GM12864 (cell line): Measurements from ENCODE around the gene SGCA.

Experiments
- DNase-seq: peaks from one replicate; pipeline ENCODE4 v3.0.0-alpha.2; 2011; ENCODE audit warnings: low read depth
- H3K4me3 ChIP-seq: 2 replicates; pipeline ENCODE4 v1.5.1; 2011; ENCODE audit warnings: mild to moderate bottlenecking, low read depth, low read length, control low read depth
- TF ChIP-seq, protein P1 (sequence below): IDR thresholded peaks from 2 replicates; pipeline ENCODE4 v1.5.1; 2011; ENCODE audit warnings: low read depth, mild to moderate bottlenecking, moderate library complexity, low read length, control low read depth, inconsistent platforms; ENCODE audit errors: missing control alignments

Gene SGCA

DNA sequence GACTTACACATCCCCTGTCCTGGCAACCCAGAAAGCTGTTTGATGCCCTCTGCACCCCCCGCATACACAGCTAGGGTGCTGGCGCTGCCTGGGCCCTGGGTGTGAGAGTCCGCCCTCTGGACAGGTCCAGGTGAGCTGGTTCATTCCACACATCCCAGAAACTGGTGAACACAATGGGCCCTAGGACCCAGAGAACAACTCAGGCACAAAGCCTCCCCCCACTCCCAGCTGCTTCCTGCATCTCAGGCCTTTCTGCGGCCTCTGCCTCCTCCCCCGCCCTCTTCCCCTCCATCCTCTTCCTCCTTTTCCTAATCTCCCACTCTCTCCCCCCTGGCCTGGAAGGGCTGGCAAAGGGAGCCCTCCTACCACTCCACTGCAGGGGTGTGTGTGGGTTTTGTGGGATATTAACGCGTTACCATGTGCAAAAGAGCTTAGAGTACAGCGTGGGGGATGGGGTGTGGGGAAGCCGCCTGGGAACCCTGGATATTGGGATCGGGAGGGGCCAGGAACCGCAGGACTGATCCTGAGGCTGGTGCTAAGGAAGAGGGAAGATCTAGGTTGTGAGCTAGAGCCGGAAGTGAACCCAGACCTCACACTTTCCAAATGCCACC lies 13.8 kb upstream of the SGCA start:
- peak; percentile 59 for DNase-seq
- TF ChIP-seq, protein P1, sequence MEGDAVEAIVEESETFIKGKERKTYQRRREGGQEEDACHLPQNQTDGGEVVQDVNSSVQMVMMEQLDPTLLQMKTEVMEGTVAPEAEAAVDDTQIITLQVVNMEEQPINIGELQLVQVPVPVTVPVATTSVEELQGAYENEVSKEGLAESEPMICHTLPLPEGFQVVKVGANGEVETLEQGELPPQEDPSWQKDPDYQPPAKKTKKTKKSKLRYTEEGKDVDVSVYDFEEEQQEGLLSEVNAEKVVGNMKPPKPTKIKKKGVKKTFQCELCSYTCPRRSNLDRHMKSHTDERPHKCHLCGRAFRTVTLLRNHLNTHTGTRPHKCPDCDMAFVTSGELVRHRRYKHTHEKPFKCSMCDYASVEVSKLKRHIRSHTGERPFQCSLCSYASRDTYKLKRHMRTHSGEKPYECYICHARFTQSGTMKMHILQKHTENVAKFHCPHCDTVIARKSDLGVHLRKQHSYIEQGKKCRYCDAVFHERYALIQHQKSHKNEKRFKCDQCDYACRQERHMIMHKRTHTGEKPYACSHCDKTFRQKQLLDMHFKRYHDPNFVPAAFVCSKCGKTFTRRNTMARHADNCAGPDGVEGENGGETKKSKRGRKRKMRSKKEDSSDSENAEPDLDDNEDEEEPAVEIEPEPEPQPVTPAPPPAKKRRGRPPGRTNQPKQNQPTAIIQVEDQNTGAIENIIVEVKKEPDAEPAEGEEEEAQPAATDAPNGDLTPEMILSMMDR: no peak
- H3K4me3 ChIP-seq: peak overlapping the region; percentile 71

DNA sequence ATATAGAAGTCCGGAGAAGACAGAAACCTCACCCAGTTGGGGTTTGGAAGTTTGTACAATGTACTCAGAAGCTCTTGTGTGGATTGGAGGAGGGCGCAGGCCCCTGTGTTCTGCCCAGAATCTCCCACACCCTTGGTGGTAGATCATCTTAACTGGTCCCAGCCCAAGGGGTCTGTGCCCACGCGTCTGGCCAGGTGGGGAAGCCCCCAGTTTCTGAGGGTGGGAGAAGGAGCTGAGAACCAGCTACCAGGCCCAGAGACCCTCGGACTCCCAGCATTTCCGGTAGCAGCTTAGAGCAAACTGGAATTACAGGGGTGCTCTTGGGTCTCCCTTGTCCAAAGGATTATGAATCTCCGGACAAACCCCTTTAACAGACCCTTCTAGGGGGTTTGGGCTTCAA lies 13.1 kb upstream of the SGCA start:
- no peak overlapping the region for H3K4me3 ChIP-seq
- DNase-seq: no peak
- TF ChIP-seq, protein P1: no peak

DNA sequence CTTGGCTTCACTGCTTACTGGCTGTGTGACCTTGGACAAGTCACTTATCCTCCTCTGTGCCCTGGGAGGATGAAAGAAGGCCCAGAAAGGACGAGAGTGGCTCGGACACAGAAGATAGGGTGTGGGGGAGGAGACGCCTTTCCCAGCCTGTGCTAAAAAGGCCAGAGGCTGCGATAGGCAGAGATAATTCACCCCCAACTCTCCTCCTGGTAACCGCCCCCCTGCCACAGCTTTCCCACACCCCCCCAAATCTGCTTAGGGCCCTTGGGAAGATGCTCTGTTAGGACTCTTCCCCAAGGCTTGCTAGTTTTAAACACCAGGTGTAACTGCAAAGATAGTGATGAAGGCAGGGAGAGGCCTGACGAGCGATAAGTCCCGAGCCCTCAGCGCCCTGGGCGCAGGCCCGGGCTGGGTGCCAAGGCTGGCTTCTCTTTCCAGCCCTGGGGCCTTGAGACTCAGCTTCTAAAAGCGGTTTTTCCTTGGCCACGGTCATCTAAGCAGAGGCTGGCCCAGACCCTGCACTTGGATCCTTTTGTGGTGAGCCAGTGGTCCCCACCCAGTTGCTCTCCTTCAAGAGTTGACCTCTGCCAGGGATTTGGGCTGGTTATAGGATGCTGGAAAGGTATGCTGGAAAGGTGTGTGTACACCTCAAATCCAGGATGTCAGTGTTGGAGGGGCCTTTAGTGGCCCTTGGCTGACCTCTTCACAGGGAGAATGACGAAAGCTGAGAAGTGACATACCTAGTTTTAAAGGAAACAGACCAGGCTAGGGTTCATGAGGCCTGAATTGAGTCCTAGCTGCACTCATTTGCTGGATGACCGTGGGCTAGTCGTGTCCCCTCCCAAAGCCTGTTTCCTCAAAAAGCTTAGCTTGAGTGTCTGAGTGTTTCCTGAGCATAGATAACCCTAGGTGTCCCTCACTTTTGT lies 11.9 kb upstream of the SGCA start:
- TF ChIP-seq, protein P1: no peak
- DNase-seq: no peak
- no peak overlapping the region for H3K4me3 ChIP-seq

DNA sequence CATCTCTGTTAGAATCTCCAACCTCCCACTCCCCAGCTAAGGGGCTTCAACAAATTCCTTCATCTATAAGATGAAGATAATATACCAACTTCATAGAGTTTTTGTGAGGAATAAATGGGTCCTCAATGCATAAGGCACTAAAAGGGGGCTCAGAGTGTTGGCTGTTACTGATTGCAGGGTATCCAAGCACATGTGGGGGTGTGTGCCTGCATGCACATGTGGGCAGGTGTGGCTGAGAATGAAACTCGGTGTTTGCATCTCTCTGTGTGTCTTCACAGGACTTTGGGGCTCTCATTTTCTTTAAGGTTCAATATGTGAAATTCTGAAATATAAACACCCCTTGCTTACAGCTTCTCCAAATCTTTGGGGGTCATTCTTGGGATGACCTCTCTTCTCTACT lies 11.2 kb upstream of the SGCA start:
- TF ChIP-seq, protein P1: no peak
- H3K4me3 ChIP-seq: peak overlapping the region; percentile 31
- DNase-seq: no peak

DNA sequence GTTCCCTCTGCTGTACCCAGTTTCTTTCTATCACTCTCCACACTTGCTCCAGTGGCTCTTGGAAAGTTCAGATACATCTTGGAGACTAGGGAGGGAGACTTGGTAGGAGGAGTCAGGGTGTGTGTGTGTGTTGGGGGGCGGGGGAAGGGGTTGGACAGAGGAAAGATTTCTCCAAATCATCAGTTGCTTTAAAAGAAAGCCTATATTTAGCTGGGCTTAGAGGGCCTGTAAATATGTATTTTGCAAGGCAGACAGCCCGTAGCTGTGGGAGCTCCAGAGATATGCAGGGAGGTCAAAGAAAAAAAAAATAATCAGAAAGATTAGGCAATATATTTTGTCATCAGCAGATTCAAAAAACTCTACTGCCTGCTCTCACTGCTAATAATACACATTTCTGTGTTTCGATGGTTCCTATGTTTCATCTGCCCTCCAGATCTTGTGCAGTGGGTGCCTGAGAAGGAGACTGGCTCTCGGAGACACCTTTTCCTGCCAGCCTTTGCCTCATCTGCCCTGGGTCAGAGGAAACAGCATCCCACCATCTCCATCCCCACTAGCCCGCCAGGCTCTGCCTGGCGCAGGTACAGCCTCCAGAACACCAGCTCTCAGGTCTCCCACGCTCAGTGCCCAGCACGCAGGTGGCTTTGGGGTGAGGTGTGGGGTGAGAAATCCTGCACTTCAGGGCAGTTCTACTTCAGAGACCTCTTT lies 10.5 kb upstream of the SGCA start:
- no peak for DNase-seq
- TF ChIP-seq, protein P1: no peak
- peak overlapping the region; percentile 31 for H3K4me3 ChIP-seq

DNA sequence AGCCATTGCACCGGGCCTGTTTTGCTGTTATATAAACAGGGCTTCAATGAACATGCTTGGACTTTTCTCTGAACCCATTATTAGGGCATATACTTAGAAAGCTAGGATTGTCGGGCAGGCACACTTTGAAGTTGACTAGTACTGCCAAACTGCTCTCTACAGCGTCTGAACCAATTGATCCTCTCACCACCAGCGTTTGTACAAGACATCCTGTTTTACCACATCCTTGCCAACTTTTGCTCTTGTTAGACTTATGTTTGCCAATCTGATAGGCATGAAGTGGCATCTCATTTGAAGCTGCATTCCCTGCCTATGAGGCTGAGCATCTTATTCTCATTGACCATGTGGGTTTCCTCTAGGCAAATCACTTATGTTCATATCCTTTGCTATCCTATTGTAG lies 7.9 kb upstream of the SGCA start:
- TF ChIP-seq, protein P1: no peak
- no peak overlapping the region for H3K4me3 ChIP-seq
- DNase-seq: no peak
